Fibroblast of the aortic adventitia (primary cell): ENCODE measurements around the gene HNRNPLL. TPM values are rescaled to one million over a fixed set of nuclear protein-coding genes. Genes with fewer than 3 reads are reported as not detected.

Source experiments
- DNase-seq: peaks from one replicate; pipeline ENCODE4 v3.0.0-alpha.2; 2010; ENCODE audit warnings: low read depth
- H3K4me3 ChIP-seq: 2 replicates; pipeline ENCODE4 v1.5.1; 2011; ENCODE audit warnings: low read depth, mild to moderate bottlenecking, control low read depth, low read length, moderate library complexity
- CTCF ChIP-seq: IDR thresholded peaks from 2 replicates; pipeline ENCODE4 v1.5.1; 2011; ENCODE audit warnings: mild to moderate bottlenecking, low read length, control low read depth, inconsistent platforms; ENCODE audit not compliant: insufficient read depth
- total RNA-seq: library from RNA; depleted of rRNA; stranded (reverse); fragments of >200 nt; gene quantifications from 2 replicates; pipeline ENCODE4 v1.2.3, GENCODE V29; 2012; ENCODE audit warnings: low replicate concordance

HNRNPLL gene
- total RNA-seq, 1 donor: 45.0 TPM

- H3K4me3 ChIP-seq: no peak overlapping the region
- no peak for TF ChIP-seq CTCF
- no peak for DNase-seq
Measured at GRCh38 chr2:38608755-38609154, 6.0 kb upstream of the HNRNPLL start.

- TF ChIP-seq CTCF: no peak
- no peak for DNase-seq
- H3K4me3 ChIP-seq: no peak overlapping the region
Measured at GRCh38 chr2:38605298-38605830, 2.6 kb upstream of the HNRNPLL start.

- DNase-seq: peak; percentile 76
- peak; percentile 90 for TF ChIP-seq CTCF
Measured at GRCh38 chr2:38603402-38604290, 918 bp upstream of the HNRNPLL start.

GRCh38 chr2:38602136-38602731 lies 494 bp downstream of the HNRNPLL start:
- no peak for TF ChIP-seq CTCF
- peak overlapping the region; percentile 80 for H3K4me3 ChIP-seq
- DNase-seq: no peak

More at GRCh38 chr2:38603402-38604290, 918 bp upstream of the HNRNPLL start:
- H3K4me3 ChIP-seq: peak overlapping the region; percentile 73

- DNase-seq: peak; percentile 57
- no peak for TF ChIP-seq CTCF
Measured at GRCh38 chr2:38601463-38602135, 1.1 kb downstream of the HNRNPLL start.

GRCh38 chr2:38600921-38601455 lies 1.7 kb downstream of the HNRNPLL start:
- no peak for DNase-seq
- TF ChIP-seq CTCF: no peak
- H3K4me3 ChIP-seq: peak overlapping the region; percentile 80

More at GRCh38 chr2:38601463-38602135, 1.1 kb downstream of the HNRNPLL start:
- peak overlapping the region; percentile 80 for H3K4me3 ChIP-seq
